ENCODE measurements around the gene PLEKHD1.

Gene PLEKHD1

GRCh38 chr14:69518289-69519101, 34.0 kb downstream of the PLEKHD1 start:
- no peak for DNase-seq (ENCODE audit: low spot score)

GRCh38 chr14:69519204-69520100, 34.9 kb downstream of the PLEKHD1 start:
- DNase-seq (ENCODE audit: low spot score) = no peak

GRCh38 chr14:69522026-69522425, 37.5 kb downstream of the PLEKHD1 start:
- no peak for DNase-seq (ENCODE audit: low spot score)

- no peak for DNase-seq (ENCODE audit: low spot score)
These were observed 41.4 kb downstream of the PLEKHD1 start for GRCh38 chr14:69525896-69526295.

GRCh38 chr14:69527635-69528034, 43.1 kb downstream of the PLEKHD1 start:
- no peak for DNase-seq (ENCODE audit: low spot score)

- DNase-seq (ENCODE audit: low spot score) = no peak
These were observed 43.6 kb downstream of the PLEKHD1 start for GRCh38 chr14:69528143-69528542.

GRCh38 chr14:69528930-69529329, 44.4 kb downstream of the PLEKHD1 start:
- DNase-seq (ENCODE audit: low spot score) = no peak

- DNase-seq (ENCODE audit: low spot score) = no peak
These were observed 45.0 kb downstream of the PLEKHD1 start for GRCh38 chr14:69529563-69529962.

GRCh38 chr14:69530095-69530494, 45.6 kb downstream of the PLEKHD1 start:
- no peak for DNase-seq (ENCODE audit: low spot score)

- DNase-seq (ENCODE audit: low spot score) = no peak
These were observed 46.6 kb downstream of the PLEKHD1 start for GRCh38 chr14:69531135-69531534.

GRCh38 chr14:69532561-69533340, 48.2 kb downstream of the PLEKHD1 start:
- no peak for DNase-seq (ENCODE audit: low spot score)

GRCh38 chr14:69535230-69535848, 50.8 kb downstream of the PLEKHD1 start:
- DNase-seq (ENCODE audit: low spot score) = peak; percentile 66

GRCh38 chr14:69536971-69537370, 52.4 kb downstream of the PLEKHD1 start:
- no peak for DNase-seq (ENCODE audit: low spot score)

- DNase-seq (ENCODE audit: low spot score) = no peak
These were observed 53.4 kb downstream of the PLEKHD1 start for GRCh38 chr14:69537900-69538299.

- DNase-seq (ENCODE audit: low spot score) = no peak
These were observed 54.2 kb downstream of the PLEKHD1 start for GRCh38 chr14:69538766-69539165.

- DNase-seq (ENCODE audit: low spot score) = no peak
These were observed 55.3 kb downstream of the PLEKHD1 start for GRCh38 chr14:69539631-69540410.

GRCh38 chr14:69540654-69541335, 56.3 kb downstream of the PLEKHD1 start:
- no peak for DNase-seq (ENCODE audit: low spot score)

GRCh38 chr14:69542311-69542710, 57.8 kb downstream of the PLEKHD1 start:
- DNase-seq (ENCODE audit: low spot score) = no peak

- DNase-seq (ENCODE audit: low spot score) = peak; percentile 78
These were observed 59.0 kb downstream of the PLEKHD1 start for GRCh38 chr14:69543341-69544115.
